ENCODE measurements around the gene USP6.

Gene USP6

DNA sequence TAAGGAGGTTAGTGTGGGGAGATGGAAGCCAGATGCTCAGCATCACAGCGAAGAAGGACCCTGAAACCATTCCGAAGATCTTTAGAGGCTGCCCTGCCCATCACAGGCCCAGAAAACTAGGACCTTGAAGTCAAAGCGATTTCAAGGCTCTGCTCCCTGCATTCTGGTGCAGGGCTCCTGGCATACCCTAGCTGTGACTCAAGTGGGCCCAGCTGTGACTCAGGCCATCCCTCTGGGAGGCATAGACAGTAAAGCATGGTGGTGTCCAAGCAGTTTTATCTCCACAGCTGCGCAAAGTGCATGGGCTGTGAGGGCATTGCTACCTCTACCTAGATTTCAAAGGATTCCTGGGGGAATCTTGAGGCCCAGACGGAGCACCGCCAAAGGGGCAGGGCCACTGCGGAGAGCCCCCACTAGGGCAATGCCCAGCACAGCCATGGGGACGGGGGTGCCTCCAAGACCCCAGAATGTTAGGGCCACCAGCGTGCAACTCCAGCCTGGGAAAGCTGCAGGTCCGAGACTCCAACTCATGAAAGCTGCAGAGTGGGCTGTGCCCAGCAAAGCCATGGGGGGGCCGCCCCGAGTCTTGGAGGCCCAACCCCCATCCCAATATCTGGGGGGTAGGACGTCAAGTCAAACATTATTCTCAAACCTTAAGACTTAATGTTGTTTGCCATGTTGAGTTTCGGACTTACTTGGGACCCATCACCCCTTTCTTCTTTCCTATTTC is 87.5 kb downstream of the USP6 start:
- H3K4me3 ChIP-seq (ENCODE audit: low read length), result no peak overlapping the region
- H3K4me1 ChIP-seq (ENCODE audit: low read length), result no peaks in the 10 kb centered on the region
- H3K4me2 ChIP-seq (ENCODE audit: low read depth, low read length), result no peak overlapping the region

DNA sequence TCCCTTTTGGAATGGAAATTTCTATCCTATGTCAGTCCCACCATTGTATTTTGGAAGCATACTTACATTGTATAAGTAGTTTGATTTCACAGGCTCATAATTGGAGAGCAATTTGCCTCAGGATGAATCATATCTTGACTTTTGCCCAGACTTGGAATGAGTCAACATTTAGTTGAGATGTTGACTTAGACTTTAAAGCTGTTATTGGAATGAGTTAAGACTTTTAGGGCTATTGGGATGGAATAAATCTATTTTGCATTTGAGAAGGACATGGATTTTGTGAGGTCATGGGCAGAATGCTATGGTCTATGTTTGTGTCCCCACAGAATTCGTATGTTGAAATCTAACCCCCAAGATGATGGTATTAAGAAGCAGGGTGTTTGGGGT is 88.1 kb downstream of the USP6 start:
- no peak overlapping the region for H3K9ac ChIP-seq (ENCODE audit: low read length)
- H2AFZ ChIP-seq (ENCODE audit: low read length), result no peak overlapping the region
- H3K4me3 ChIP-seq (ENCODE audit: low read length), result no peak overlapping the region
- H3K9me3 ChIP-seq (replicated peaks; ENCODE audit: insufficient read depth, low read length), result no peaks in the 10 kb centered on the region
- no peaks in the 10 kb centered on the region for H4K20me1 ChIP-seq (ENCODE audit: insufficient read depth, low read length)
- TF ChIP-seq, protein P1, sequence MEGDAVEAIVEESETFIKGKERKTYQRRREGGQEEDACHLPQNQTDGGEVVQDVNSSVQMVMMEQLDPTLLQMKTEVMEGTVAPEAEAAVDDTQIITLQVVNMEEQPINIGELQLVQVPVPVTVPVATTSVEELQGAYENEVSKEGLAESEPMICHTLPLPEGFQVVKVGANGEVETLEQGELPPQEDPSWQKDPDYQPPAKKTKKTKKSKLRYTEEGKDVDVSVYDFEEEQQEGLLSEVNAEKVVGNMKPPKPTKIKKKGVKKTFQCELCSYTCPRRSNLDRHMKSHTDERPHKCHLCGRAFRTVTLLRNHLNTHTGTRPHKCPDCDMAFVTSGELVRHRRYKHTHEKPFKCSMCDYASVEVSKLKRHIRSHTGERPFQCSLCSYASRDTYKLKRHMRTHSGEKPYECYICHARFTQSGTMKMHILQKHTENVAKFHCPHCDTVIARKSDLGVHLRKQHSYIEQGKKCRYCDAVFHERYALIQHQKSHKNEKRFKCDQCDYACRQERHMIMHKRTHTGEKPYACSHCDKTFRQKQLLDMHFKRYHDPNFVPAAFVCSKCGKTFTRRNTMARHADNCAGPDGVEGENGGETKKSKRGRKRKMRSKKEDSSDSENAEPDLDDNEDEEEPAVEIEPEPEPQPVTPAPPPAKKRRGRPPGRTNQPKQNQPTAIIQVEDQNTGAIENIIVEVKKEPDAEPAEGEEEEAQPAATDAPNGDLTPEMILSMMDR (IDR thresholded peaks at IDR 0.05; ENCODE audit: low read length), result no peak
- TF ChIP-seq EZH2phosphoT487 (IDR thresholded peaks at IDR 0.05; ENCODE audit: low read length) (no peak), EZH2 (optimal IDR thresholded peaks at IDR 0.05; ENCODE audit: low read depth, low read length) (no peak)
- no peaks in the 10 kb centered on the region for H3K36me3 ChIP-seq (replicated peaks; ENCODE audit: insufficient read depth, low read length)
- no peaks in the 10 kb centered on the region for H3K79me2 ChIP-seq (ENCODE audit: low read length)
- H3K27ac ChIP-seq (ENCODE audit: low read length), result no peak overlapping the region
- H3K9me2 ChIP-seq (replicated peaks; ENCODE audit: insufficient read depth, low read length), result no peaks in the 10 kb centered on the region
- H3K4me1 ChIP-seq (ENCODE audit: low read length), result no peaks in the 10 kb centered on the region
- no peak overlapping the region for H3K4me2 ChIP-seq (ENCODE audit: low read depth, low read length)
- DNase-seq, result no peak
- H3K27me3 ChIP-seq (replicated peaks; ENCODE audit: insufficient read depth, low read length), result no peaks in the 10 kb centered on the region
- H3F3A ChIP-seq (ENCODE audit: insufficient read depth, low read length), result no peaks in the 10 kb centered on the region

More for the DNA sequence above, 87.5 kb downstream of the USP6 start:
- no peak for TF ChIP-seq EZH2phosphoT487 (IDR thresholded peaks at IDR 0.05; ENCODE audit: low read length)
- TF ChIP-seq EZH2 (optimal IDR thresholded peaks at IDR 0.05; ENCODE audit: low read depth, low read length), result no peak
- TF ChIP-seq, protein P1 (IDR thresholded peaks at IDR 0.05; ENCODE audit: low read length), result no peak
- H3K27me3 ChIP-seq (replicated peaks; ENCODE audit: insufficient read depth, low read length), result no peaks in the 10 kb centered on the region
- no peak overlapping the region for H2AFZ ChIP-seq (ENCODE audit: low read length)
- H3K79me2 ChIP-seq (ENCODE audit: low read length), result no peaks in the 10 kb centered on the region
- no peak overlapping the region for H3K27ac ChIP-seq (ENCODE audit: low read length)
- no peaks in the 10 kb centered on the region for H3F3A ChIP-seq (ENCODE audit: insufficient read depth, low read length)
- no peak for DNase-seq
- H3K9me3 ChIP-seq (replicated peaks; ENCODE audit: insufficient read depth, low read length), result no peaks in the 10 kb centered on the region
- no peaks in the 10 kb centered on the region for H3K9me2 ChIP-seq (replicated peaks; ENCODE audit: insufficient read depth, low read length)
- H3K36me3 ChIP-seq (replicated peaks; ENCODE audit: insufficient read depth, low read length), result no peaks in the 10 kb centered on the region
- H3K9ac ChIP-seq (ENCODE audit: low read length), result no peak overlapping the region
- no peaks in the 10 kb centered on the region for H4K20me1 ChIP-seq (ENCODE audit: insufficient read depth, low read length)

DNA sequence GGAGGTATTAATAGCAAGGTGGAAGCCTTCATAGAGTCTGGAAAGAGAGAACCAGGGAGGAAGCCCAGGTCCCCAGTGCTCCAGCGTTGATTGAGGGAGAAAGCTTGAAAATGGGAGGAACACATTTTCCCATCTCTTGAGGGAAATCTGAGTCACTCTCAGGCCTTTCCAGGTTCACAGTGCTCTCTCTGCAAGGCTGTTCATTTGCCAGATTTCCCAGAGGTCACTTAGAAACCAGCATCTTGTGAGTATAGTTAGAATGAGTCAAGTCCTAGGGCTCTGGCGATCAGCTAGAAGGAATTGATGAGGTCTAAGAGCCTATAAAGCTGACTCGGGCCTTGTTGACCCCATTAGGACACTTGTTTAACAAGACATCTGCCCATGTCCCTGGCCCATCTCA is 93.6 kb downstream of the USP6 start:
- DNase-seq, result no peak
- Histone ChIP-seq H3K27ac (ENCODE audit: low read length) (no peak overlapping the region), H3K4me3 (ENCODE audit: low read length) (no peak overlapping the region), H3K4me1 (ENCODE audit: low read length) (no peaks in the 10 kb centered on the region), H3K9me3 (replicated peaks; ENCODE audit: insufficient read depth, low read length) (no peaks in the 10 kb centered on the region), H3K9ac (ENCODE audit: low read length) (no peak overlapping the region), H3K79me2 (ENCODE audit: low read length) (no peaks in the 10 kb centered on the region), H3K36me3 (replicated peaks; ENCODE audit: insufficient read depth, low read length) (no peaks in the 10 kb centered on the region), H3K27me3 (replicated peaks; ENCODE audit: insufficient read depth, low read length) (no peaks in the 10 kb centered on the region), H4K20me1 (ENCODE audit: insufficient read depth, low read length) (no peaks in the 10 kb centered on the region), H3K9me2 (replicated peaks; ENCODE audit: insufficient read depth, low read length) (no peaks in the 10 kb centered on the region), H3K4me2 (ENCODE audit: low read depth, low read length) (no peak overlapping the region), H2AFZ (ENCODE audit: low read length) (no peak overlapping the region), H3F3A (ENCODE audit: insufficient read depth, low read length) (no peaks in the 10 kb centered on the region)
- TF ChIP-seq EZH2 (optimal IDR thresholded peaks at IDR 0.05; ENCODE audit: low read depth, low read length) (no peak), EZH2phosphoT487 (IDR thresholded peaks at IDR 0.05; ENCODE audit: low read length) (no peak)
- TF ChIP-seq, protein P1 (IDR thresholded peaks at IDR 0.05; ENCODE audit: low read length), result no peak

Data from MM.1S (cell line).